Measurements from ENCODE around the gene OR5H2. TPM values are rescaled to one million over a fixed set of nuclear protein-coding genes. Genes with fewer than 3 reads are reported as not detected.
A peak's percentile ranks its signal among the peaks of the same experiment; 100 is the strongest.

Gene OR5H2
- total and polyA plus RNA-seq, 9 donors = not detected

GRCh38 chr3:98328933-98329332 is 46.6 kb downstream of the OR5H2 start:
- no peak overlapping the region for H3K27ac ChIP-seq (ENCODE audit: low read length)
- WGBS (ENCODE audit: insufficient coverage) = 68% methylated on average over 4 of the region's 5 CpGs
- no peak overlapping the region for H3K4me3 ChIP-seq (ENCODE audit: low read length)
- H3K27me3 ChIP-seq (ENCODE audit: control insufficient read depth, insufficient read depth, low read length) = no peaks in the 10 kb centered on the region
- no peaks in the 10 kb centered on the region for H3K9me3 ChIP-seq (replicated peaks; ENCODE audit: control insufficient read depth, low read depth, low read length)
- no peak for DNase-seq
- no peaks in the 10 kb centered on the region for H3K4me1 ChIP-seq (ENCODE audit: control insufficient read depth, insufficient read depth, low read length)
- H3K36me3 ChIP-seq (ENCODE audit: control insufficient read depth, insufficient read depth, low read length) = no peaks in the 10 kb centered on the region

GRCh38 chr3:98329392-98330124 is 47.3 kb downstream of the OR5H2 start:
- 11% methylated on average over 6 of the region's 6 CpGs for WGBS (ENCODE audit: insufficient coverage)
- Histone ChIP-seq H3K9me3 (replicated peaks; ENCODE audit: control insufficient read depth, low read depth, low read length) (no peaks in the 10 kb centered on the region), H3K27me3 (ENCODE audit: control insufficient read depth, insufficient read depth, low read length) (no peaks in the 10 kb centered on the region), H3K4me3 (ENCODE audit: low read length) (no peak overlapping the region), H3K27ac (ENCODE audit: low read length) (no peak overlapping the region), H3K36me3 (ENCODE audit: control insufficient read depth, insufficient read depth, low read length) (no peaks in the 10 kb centered on the region), H3K4me1 (ENCODE audit: control insufficient read depth, insufficient read depth, low read length) (no peaks in the 10 kb centered on the region)
- DNase-seq = peak; percentile 49

GRCh38 chr3:98331329-98331728 is 49.0 kb downstream of the OR5H2 start:
- DNase-seq = no peak
- H3K4me1 ChIP-seq (ENCODE audit: control insufficient read depth, insufficient read depth, low read length) = no peaks in the 10 kb centered on the region
- no peak overlapping the region for H3K4me3 ChIP-seq (ENCODE audit: low read length)
- H3K36me3 ChIP-seq (ENCODE audit: control insufficient read depth, insufficient read depth, low read length) = no peaks in the 10 kb centered on the region
- no peaks in the 10 kb centered on the region for H3K9me3 ChIP-seq (replicated peaks; ENCODE audit: control insufficient read depth, low read depth, low read length)
- H3K27me3 ChIP-seq (ENCODE audit: control insufficient read depth, insufficient read depth, low read length) = no peaks in the 10 kb centered on the region
- H3K27ac ChIP-seq (ENCODE audit: low read length) = no peak overlapping the region
- WGBS (ENCODE audit: insufficient coverage) = no CpG with 5 or more reads among the region's 1 CpG

Other genes starting within 250 kb of the OR5H2 start
- not detected for gene GABRR3, start 247.2 kb upstream of the OR5H2 start, total RNA-seq
- not detected for gene GABRR3, start 247.2 kb upstream of the OR5H2 start, polyA plus RNA-seq (ENCODE audit: insufficient read depth in 1 of 8, insufficient read length in 8 of 8, low replicate concordance in 1 of 8)
- gene OR5AC2, start 195.3 kb upstream of the OR5H2 start, total RNA-seq = not detected
- gene OR5AC2, start 195.3 kb upstream of the OR5H2 start, polyA plus RNA-seq (ENCODE audit: insufficient read depth in 1 of 8, insufficient read length in 8 of 8, low replicate concordance in 1 of 8) = not detected
- gene OR5H1, start 151.8 kb upstream of the OR5H2 start, total RNA-seq = not detected
- gene OR5H1, start 151.8 kb upstream of the OR5H2 start, polyA plus RNA-seq (ENCODE audit: insufficient read depth in 1 of 8, insufficient read length in 8 of 8, low replicate concordance in 1 of 8) = under 1 TPM in 2 of 8 donors, not detected in 6; 0.01 to 0.05 TPM
- not detected for gene OR5H14, start 135.0 kb upstream of the OR5H2 start, total RNA-seq
- gene OR5H14, start 135.0 kb upstream of the OR5H2 start, polyA plus RNA-seq (ENCODE audit: insufficient read depth in 1 of 8, insufficient read length in 8 of 8, low replicate concordance in 1 of 8) = under 1 TPM in 1 of 8 donors, not detected in 7; 0.03 TPM
- not detected for gene OR5H15, start 115.8 kb upstream of the OR5H2 start, total RNA-seq
- gene OR5H15, start 115.8 kb upstream of the OR5H2 start, polyA plus RNA-seq (ENCODE audit: insufficient read depth in 1 of 8, insufficient read length in 8 of 8, low replicate concordance in 1 of 8) = not detected
- gene OR5H6, start 18.3 kb upstream of the OR5H2 start, total RNA-seq = not detected
- not detected for gene OR5H6, start 18.3 kb upstream of the OR5H2 start, polyA plus RNA-seq (ENCODE audit: insufficient read depth in 1 of 8, insufficient read length in 8 of 8, low replicate concordance in 1 of 8)
- gene OR5K4, start 71.3 kb downstream of the OR5H2 start, total RNA-seq = not detected
- not detected for gene OR5K4, start 71.3 kb downstream of the OR5H2 start, polyA plus RNA-seq (ENCODE audit: insufficient read depth in 1 of 8, insufficient read length in 8 of 8, low replicate concordance in 1 of 8)
- not detected for gene OR5K3, start 108.2 kb downstream of the OR5H2 start, total RNA-seq
- gene OR5K3, start 108.2 kb downstream of the OR5H2 start, polyA plus RNA-seq (ENCODE audit: insufficient read depth in 1 of 8, insufficient read length in 8 of 8, low replicate concordance in 1 of 8) = not detected
- not detected for gene OR5K1, start 180.7 kb downstream of the OR5H2 start, total RNA-seq
- gene OR5K1, start 180.7 kb downstream of the OR5H2 start, polyA plus RNA-seq (ENCODE audit: insufficient read depth in 1 of 8, insufficient read length in 8 of 8, low replicate concordance in 1 of 8) = not detected
- not detected for gene OR5K2, start 215.2 kb downstream of the OR5H2 start, total RNA-seq
- under 1 TPM in 2 of 8 donors, not detected in 6; 0.10 to 0.18 TPM for gene OR5K2, start 215.2 kb downstream of the OR5H2 start, polyA plus RNA-seq (ENCODE audit: insufficient read depth in 1 of 8, insufficient read length in 8 of 8, low replicate concordance in 1 of 8)
- 61.3 TPM for gene CLDND1, start 240.4 kb downstream of the OR5H2 start, total RNA-seq
- gene CLDND1, start 240.4 kb downstream of the OR5H2 start, polyA plus RNA-seq (ENCODE audit: insufficient read depth in 1 of 8, insufficient read length in 8 of 8, low replicate concordance in 1 of 8) = 10 to 100 TPM; 68.0 to 86.0 (median 77.7) TPM
- gene GPR15, start 249.5 kb downstream of the OR5H2 start, total RNA-seq = not detected
- under 1 TPM in 1 of 8 donors, not detected in 7; 0.19 TPM for gene GPR15, start 249.5 kb downstream of the OR5H2 start, polyA plus RNA-seq (ENCODE audit: insufficient read depth in 1 of 8, insufficient read length in 8 of 8, low replicate concordance in 1 of 8)